Measurements from ENCODE around the gene RBP3. TPM values are rescaled to one million over a fixed set of nuclear protein-coding genes. Genes with fewer than 3 reads are reported as not detected.

Gene RBP3
- total RNA-seq, 1 experiment from 2014 or later: not detected

DNA sequence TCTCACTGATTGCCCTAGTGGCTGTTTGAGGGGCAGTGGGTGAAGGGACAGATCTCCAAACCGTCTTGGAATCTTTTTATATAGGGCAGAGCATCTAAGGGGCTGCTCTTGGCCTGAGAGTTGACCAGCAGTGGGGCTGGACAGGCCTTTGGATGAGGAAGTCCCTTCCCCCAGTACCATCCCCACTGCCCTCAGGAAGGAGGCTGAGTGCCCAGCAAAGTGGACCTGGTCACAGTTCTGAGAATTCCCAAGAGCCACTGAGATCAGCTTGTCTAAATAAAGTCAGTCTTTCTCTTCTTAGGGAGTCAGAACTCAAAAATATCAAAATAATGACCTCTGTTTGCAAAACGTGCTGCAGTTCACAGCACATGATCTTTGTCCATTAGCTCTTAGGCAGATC lies 42.6 kb upstream of the RBP3 start (continued):
- TF ChIP-seq TCF7L2 (IDR thresholded peaks at IDR 0.05; ENCODE audit: borderline replicate concordance, extremely low read depth, insufficient read depth, insufficient read length) (no peak), JUND (IDR thresholded peaks at IDR 0.05) (no peak), CBX3 (IDR thresholded peaks at IDR 0.05; ENCODE audit: low read depth) (no peak)

DNA sequence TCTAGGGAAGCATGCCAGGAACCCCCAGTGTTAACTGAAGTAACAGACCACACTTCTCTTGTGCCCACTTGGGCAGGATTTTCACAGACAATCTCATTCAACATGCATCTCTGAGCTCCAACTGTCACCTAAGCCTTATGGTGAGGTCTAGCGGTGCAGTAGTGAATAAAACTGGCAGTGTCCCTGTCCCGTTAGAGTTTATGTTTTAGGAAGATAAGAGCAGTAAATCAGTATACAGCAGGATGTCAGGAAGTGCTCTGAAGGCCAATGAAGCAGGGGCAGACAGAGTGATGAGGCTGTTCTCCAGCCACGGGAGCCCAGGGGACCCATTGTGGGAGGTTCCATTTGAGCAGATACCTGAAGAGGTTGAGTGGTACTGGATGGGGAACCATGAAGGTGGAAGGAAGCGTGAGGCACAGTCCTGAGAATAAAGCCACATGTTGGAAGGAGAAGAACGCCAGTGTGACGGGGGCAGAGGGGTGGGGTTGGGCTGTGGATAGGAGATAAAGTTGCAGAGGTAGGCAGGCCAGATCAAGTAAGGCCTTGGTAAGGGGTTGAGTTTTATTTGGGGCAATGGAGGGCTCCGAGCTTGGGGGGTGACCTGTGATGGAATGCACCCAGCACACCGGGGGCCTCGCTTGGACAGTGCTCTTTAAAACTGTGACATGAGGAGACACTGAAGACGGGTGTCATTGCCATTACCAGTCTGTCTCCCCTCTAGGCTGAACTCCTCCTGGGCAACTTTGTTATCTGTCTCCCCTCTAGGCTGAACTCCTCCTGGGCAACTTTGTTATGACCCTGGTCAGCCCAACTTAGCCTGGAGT lies 41.6 kb upstream of the RBP3 start:
- Histone ChIP-seq H3K79me2 (ENCODE audit: insufficient read depth, low read length) (no peaks in the 10 kb centered on the region), H3K36me3 (ENCODE audit: control insufficient read depth in 1 of 2, insufficient read depth in 2 of 2, low read length in 2 of 2) (no peaks in the 10 kb centered on the region), H3K4me1 (ENCODE audit: control insufficient read depth in 1 of 2, insufficient read depth in 2 of 2, low read length in 2 of 2) (no peaks in the 10 kb centered on the region), H3K9me2 (ENCODE audit: insufficient read depth) (no peaks in the 10 kb centered on the region), H3K9me3 (ENCODE audit: control insufficient read depth in 1 of 2, insufficient read depth in 1 of 2, low read depth in 1 of 2, low read length in 2 of 2) (no peaks in the 10 kb centered on the region), H3K27me3 (ENCODE audit: insufficient read depth, low read length) (peaks cover 20% of the 10 kb centered on the region; the same call in 1 of the 2 replicates), H2AFZ (ENCODE audit: low read depth, low read length, poor library complexity, severe bottlenecking) (no peak overlapping the region), H3K4me3 (replicated peaks in 1 of 2; ENCODE audit: low read depth in 1 of 2, low read length in 2 of 2) (no peak overlapping the region), H3K9ac (ENCODE audit: low read length) (no peak overlapping the region), H4K20me1 (ENCODE audit: insufficient read depth) (no peaks in the 10 kb centered on the region), H3K27ac (ENCODE audit: low read depth, low read length) (no peak overlapping the region), H3K4me2 (ENCODE audit: low read length) (no peak overlapping the region)
- TF ChIP-seq CBX3 (IDR thresholded peaks at IDR 0.05; ENCODE audit: low read depth) (no peak), ZFX (IDR thresholded peaks at IDR 0.05) (no peak), EGR1 (IDR thresholded peaks at IDR 0.05; ENCODE audit: low read depth) (no peak), ELF1 (IDR thresholded peaks at IDR 0.05; ENCODE audit: borderline replicate concordance, low read depth) (no peak), ZNF274 (IDR thresholded peaks at IDR 0.05; ENCODE audit: low read depth, low read length) (no peak), SRF (IDR thresholded peaks at IDR 0.05; ENCODE audit: low read depth) (no peak), JUND (IDR thresholded peaks at IDR 0.05) (no peak), SP1 (IDR thresholded peaks at IDR 0.05; ENCODE audit: low read depth) (no peak), SIN3A (IDR thresholded peaks at IDR 0.05; ENCODE audit: low read depth) (no peak), CEBPB (IDR thresholded peaks at IDR 0.05; ENCODE audit: low read depth) (no peak), EZH2phosphoT487 (IDR thresholded peaks at IDR 0.05; ENCODE audit: borderline replicate concordance) (no peak), POLR2A (IDR thresholded peaks at IDR 0.05; ENCODE audit: borderline replicate concordance, extremely low read depth, insufficient read depth, insufficient read length) (no peak)
- TF ChIP-seq, protein P1, sequence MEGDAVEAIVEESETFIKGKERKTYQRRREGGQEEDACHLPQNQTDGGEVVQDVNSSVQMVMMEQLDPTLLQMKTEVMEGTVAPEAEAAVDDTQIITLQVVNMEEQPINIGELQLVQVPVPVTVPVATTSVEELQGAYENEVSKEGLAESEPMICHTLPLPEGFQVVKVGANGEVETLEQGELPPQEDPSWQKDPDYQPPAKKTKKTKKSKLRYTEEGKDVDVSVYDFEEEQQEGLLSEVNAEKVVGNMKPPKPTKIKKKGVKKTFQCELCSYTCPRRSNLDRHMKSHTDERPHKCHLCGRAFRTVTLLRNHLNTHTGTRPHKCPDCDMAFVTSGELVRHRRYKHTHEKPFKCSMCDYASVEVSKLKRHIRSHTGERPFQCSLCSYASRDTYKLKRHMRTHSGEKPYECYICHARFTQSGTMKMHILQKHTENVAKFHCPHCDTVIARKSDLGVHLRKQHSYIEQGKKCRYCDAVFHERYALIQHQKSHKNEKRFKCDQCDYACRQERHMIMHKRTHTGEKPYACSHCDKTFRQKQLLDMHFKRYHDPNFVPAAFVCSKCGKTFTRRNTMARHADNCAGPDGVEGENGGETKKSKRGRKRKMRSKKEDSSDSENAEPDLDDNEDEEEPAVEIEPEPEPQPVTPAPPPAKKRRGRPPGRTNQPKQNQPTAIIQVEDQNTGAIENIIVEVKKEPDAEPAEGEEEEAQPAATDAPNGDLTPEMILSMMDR (IDR thresholded peaks at IDR 0.05 in 2 of 3, conservative IDR thresholded peaks at IDR 0.05 in 1 of 3; ENCODE audit: borderline replicate concordance in 1 of 3, insufficient read depth in 1 of 3, low read depth in 2 of 3, low read length in 2 of 3): no peak
- TF ChIP-seq, protein P2, sequence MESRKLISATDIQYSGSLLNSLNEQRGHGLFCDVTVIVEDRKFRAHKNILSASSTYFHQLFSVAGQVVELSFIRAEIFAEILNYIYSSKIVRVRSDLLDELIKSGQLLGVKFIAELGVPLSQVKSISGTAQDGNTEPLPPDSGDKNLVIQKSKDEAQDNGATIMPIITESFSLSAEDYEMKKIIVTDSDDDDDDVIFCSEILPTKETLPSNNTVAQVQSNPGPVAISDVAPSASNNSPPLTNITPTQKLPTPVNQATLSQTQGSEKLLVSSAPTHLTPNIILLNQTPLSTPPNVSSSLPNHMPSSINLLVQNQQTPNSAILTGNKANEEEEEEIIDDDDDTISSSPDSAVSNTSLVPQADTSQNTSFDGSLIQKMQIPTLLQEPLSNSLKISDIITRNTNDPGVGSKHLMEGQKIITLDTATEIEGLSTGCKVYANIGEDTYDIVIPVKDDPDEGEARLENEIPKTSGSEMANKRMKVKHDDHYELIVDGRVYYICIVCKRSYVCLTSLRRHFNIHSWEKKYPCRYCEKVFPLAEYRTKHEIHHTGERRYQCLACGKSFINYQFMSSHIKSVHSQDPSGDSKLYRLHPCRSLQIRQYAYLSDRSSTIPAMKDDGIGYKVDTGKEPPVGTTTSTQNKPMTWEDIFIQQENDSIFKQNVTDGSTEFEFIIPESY (IDR thresholded peaks at IDR 0.05; ENCODE audit: extremely low read depth, insufficient replicate concordance, low read length): no peak
- TF ChIP-seq, protein P3, sequence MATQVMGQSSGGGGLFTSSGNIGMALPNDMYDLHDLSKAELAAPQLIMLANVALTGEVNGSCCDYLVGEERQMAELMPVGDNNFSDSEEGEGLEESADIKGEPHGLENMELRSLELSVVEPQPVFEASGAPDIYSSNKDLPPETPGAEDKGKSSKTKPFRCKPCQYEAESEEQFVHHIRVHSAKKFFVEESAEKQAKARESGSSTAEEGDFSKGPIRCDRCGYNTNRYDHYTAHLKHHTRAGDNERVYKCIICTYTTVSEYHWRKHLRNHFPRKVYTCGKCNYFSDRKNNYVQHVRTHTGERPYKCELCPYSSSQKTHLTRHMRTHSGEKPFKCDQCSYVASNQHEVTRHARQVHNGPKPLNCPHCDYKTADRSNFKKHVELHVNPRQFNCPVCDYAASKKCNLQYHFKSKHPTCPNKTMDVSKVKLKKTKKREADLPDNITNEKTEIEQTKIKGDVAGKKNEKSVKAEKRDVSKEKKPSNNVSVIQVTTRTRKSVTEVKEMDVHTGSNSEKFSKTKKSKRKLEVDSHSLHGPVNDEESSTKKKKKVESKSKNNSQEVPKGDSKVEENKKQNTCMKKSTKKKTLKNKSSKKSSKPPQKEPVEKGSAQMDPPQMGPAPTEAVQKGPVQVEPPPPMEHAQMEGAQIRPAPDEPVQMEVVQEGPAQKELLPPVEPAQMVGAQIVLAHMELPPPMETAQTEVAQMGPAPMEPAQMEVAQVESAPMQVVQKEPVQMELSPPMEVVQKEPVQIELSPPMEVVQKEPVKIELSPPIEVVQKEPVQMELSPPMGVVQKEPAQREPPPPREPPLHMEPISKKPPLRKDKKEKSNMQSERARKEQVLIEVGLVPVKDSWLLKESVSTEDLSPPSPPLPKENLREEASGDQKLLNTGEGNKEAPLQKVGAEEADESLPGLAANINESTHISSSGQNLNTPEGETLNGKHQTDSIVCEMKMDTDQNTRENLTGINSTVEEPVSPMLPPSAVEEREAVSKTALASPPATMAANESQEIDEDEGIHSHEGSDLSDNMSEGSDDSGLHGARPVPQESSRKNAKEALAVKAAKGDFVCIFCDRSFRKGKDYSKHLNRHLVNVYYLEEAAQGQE (IDR thresholded peaks at IDR 0.05; ENCODE audit: low read depth): no peak
- RAD21 ChIA-PET (ENCODE audit: low non-redundant PET in 1 of 2, low total read pairs in 2 of 2, uncharacterized antibody in 2 of 2, unreplicated experiment in 2 of 2): no interaction called here
- POLR2A ChIA-PET: no interaction called here
- intact Hi-C loops (cut with micrococcal nuclease): no loop called here
- ATAC-seq (no peak), DNase-seq (ENCODE audit: low read depth, low spot score) (no peak)
- CTCF ChIA-PET: no interaction called here
- no TSS peak for BruUV-seq (replicated peaks)
